ENCODE measurements around the gene SMIM10L2A. TPM values are rescaled to one million over a fixed set of nuclear protein-coding genes. Genes with fewer than 3 reads are reported as not detected.

The SMIM10L2A gene
- 0.82 TPM for total RNA-seq
- long read RNA-seq, full-length matches to known transcripts = 5 of 6 reads
- long read RNA-seq, partial matches to known transcripts = 0 of 6 reads
- long read RNA-seq, other reads (novel, unspliced or antisense) = 1 of 6 reads

GRCh38 chrX:135421932-135422809, at the start of gene SMIM10L2A:
SMIM10L2A (plus strand) TSS chrX:135421944; CDS start chrX:135422132, 188 bp downstream.
- peak within 1 kb of the TSS; percentile 72 for H3K4me3 ChIP-seq
- no peaks in the 10 kb centered on the region for H3K36me3 ChIP-seq
- intact Hi-C loops (cut with micrococcal nuclease) = no loop called here
- H3K27ac ChIP-seq (replicated peaks) = peak within 1 kb of the TSS; percentile 48
- H3K9me3 ChIP-seq (replicated peaks) = no peaks in the 10 kb centered on the region
- no peak for DNase-seq
- no peaks in the 10 kb centered on the region for H3K4me1 ChIP-seq
- TF ChIP-seq, protein P1, sequence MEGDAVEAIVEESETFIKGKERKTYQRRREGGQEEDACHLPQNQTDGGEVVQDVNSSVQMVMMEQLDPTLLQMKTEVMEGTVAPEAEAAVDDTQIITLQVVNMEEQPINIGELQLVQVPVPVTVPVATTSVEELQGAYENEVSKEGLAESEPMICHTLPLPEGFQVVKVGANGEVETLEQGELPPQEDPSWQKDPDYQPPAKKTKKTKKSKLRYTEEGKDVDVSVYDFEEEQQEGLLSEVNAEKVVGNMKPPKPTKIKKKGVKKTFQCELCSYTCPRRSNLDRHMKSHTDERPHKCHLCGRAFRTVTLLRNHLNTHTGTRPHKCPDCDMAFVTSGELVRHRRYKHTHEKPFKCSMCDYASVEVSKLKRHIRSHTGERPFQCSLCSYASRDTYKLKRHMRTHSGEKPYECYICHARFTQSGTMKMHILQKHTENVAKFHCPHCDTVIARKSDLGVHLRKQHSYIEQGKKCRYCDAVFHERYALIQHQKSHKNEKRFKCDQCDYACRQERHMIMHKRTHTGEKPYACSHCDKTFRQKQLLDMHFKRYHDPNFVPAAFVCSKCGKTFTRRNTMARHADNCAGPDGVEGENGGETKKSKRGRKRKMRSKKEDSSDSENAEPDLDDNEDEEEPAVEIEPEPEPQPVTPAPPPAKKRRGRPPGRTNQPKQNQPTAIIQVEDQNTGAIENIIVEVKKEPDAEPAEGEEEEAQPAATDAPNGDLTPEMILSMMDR (IDR thresholded peaks at IDR 0.05; ENCODE audit: borderline replicate concordance) = no peak
- no peaks in the 10 kb centered on the region for H3K27me3 ChIP-seq (ENCODE audit: low read depth)

- Histone ChIP-seq H3K4me1 (no peaks in the 10 kb centered on the region), H3K36me3 (no peaks in the 10 kb centered on the region), H3K9me3 (replicated peaks) (no peaks in the 10 kb centered on the region), H3K27me3 (ENCODE audit: low read depth) (no peaks in the 10 kb centered on the region), H3K27ac (replicated peaks) (no peak overlapping the region), H3K4me3 (no peak overlapping the region)
- TF ChIP-seq, protein P1 (IDR thresholded peaks at IDR 0.05; ENCODE audit: borderline replicate concordance) = no peak
- intact Hi-C loops (cut with micrococcal nuclease) = no loop called here
- no peak for DNase-seq
Observed at GRCh38 chrX:135373357-135373756, 48.4 kb upstream of the SMIM10L2A start.

DNA sequence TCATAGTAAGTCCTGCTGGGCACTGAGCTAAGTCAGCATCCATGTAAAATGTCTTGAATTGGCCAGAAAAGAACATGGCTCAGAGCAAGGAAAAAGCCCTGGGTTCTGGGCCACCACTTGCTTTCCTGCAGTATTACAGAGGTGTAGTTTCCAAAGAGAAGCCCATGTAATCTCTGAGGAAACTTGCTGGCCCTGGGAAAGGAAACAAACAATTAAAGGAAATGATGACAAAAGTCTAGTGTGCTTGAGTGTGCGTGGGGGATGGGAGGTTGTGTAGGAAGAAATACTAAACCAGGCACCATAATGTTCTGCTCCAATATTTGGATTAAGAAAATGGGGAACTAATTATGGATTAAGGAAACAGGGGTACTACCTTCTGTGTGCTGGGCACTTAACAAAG, 39.5 kb upstream of the SMIM10L2A start:
- TF ChIP-seq, protein P1 (IDR thresholded peaks at IDR 0.05; ENCODE audit: borderline replicate concordance) = no peak
- H3K4me3 ChIP-seq = no peak overlapping the region
- H3K9me3 ChIP-seq (replicated peaks) = no peaks in the 10 kb centered on the region
- H3K36me3 ChIP-seq = no peaks in the 10 kb centered on the region
- no peaks in the 10 kb centered on the region for H3K27me3 ChIP-seq (ENCODE audit: low read depth)
- no peak for DNase-seq
- no peaks in the 10 kb centered on the region for H3K4me1 ChIP-seq
- intact Hi-C loops (cut with micrococcal nuclease) = no loop called here
- H3K27ac ChIP-seq (replicated peaks) = peak overlapping the region; percentile 52

- intact Hi-C loops (cut with micrococcal nuclease) = no loop called here
- H3K27ac ChIP-seq (replicated peaks) = peak overlapping the region; percentile 40
- no peaks in the 10 kb centered on the region for H3K27me3 ChIP-seq (ENCODE audit: low read depth)
- no peaks in the 10 kb centered on the region for H3K9me3 ChIP-seq (replicated peaks)
- no peaks in the 10 kb centered on the region for H3K36me3 ChIP-seq
- TF ChIP-seq, protein P1 (IDR thresholded peaks at IDR 0.05; ENCODE audit: borderline replicate concordance) = no peak
- no peak overlapping the region for H3K4me3 ChIP-seq
- no peaks in the 10 kb centered on the region for H3K4me1 ChIP-seq
- DNase-seq = no peak
Observed at GRCh38 chrX:135383249-135383648, 38.5 kb upstream of the SMIM10L2A start.

DNA sequence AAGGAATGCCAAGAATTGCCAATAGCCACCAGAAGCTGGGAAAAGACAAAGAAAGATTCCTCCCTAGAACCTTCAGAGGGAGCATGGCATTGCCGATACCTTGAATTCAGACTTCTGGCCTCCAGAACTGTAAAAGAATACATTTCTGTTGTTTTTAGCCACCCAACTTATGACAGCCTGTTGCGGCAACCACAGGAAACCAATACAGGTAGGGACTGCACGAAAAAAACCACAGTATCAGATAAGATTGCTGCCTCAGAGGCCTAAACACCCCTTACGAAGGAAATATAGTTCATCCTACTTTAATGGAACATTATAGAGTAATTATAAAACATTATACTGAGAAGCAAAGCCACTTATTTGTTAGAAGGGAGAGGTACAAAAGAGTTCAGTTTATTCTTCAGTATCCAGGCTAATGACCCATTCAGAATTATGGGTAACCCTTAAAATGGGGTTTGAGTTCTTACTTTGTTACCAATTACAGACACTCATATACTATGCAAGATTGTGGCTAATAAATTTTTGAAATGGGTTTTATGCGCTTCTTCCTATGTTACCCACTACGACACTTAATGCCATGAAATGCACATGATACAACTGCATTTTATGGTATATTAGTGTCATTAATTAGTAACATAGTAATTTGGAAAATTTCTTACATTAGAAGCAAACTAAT, 37.4 kb upstream of the SMIM10L2A start:
- no peaks in the 10 kb centered on the region for H3K9me3 ChIP-seq (replicated peaks)
- H3K36me3 ChIP-seq = no peaks in the 10 kb centered on the region
- H3K4me1 ChIP-seq = no peaks in the 10 kb centered on the region
- DNase-seq = no peak
- H3K27ac ChIP-seq (replicated peaks) = no peak overlapping the region
- no peaks in the 10 kb centered on the region for H3K27me3 ChIP-seq (ENCODE audit: low read depth)
- TF ChIP-seq, protein P1 (IDR thresholded peaks at IDR 0.05; ENCODE audit: borderline replicate concordance) = no peak
- intact Hi-C loops (cut with micrococcal nuclease) = no loop called here
- H3K4me3 ChIP-seq = no peak overlapping the region
